CD14-positive monocyte (primary cell): Measurements from ENCODE around the gene IPO8. TPM values are rescaled to one million over a fixed set of nuclear protein-coding genes. Genes with fewer than 3 reads are reported as not detected.

Source experiments
- DNase-seq, 3 donors: peaks; one replicate each; pipeline ENCODE4 v3.0.0-alpha.2; 2011 to 2022
- H2AFZ ChIP-seq: 2 replicates; pipeline ENCODE4 v1.6.0; 2012; ENCODE audit warnings: mild to moderate bottlenecking, low read depth, low read length, inconsistent platforms; ENCODE audit not compliant: insufficient read depth, poor library complexity, severe bottlenecking
- H3K27ac ChIP-seq, 2 donors: 1 replicate in 1 of 2; 2 replicates in 1 of 2; pipeline ENCODE4 v1.5.1; 2012 to 2013; ENCODE audit warnings: low read length in 2 of 2, control low read depth in 1 of 2, inconsistent platforms in 1 of 2, low read depth in 1 of 2, mild to moderate bottlenecking in 1 of 2
- H3K27me3 ChIP-seq, 2 donors: one replicate each; pipeline versions ENCODE4 v1.6.0 to v1.6.1; 2011 to 2013; ENCODE audit warnings: low read length in 2 of 2; ENCODE audit not compliant: control insufficient read depth in 2 of 2, insufficient read depth in 2 of 2
- H3K36me3 ChIP-seq, 2 donors: replicated peaks in 1 of 2; 1 replicate in 1 of 2; 2 replicates in 1 of 2; pipeline versions ENCODE4 v1.5.1 to v1.6.1; 2012 to 2013; ENCODE audit warnings: low read length in 2 of 2, control low read depth in 1 of 2, inconsistent platforms in 1 of 2, mild to moderate bottlenecking in 1 of 2; ENCODE audit not compliant: insufficient read depth in 2 of 2, control insufficient read depth in 1 of 2
- H3K4me1 ChIP-seq, 2 donors: 1 replicate in 1 of 2; 2 replicates in 1 of 2; pipeline versions ENCODE4 v1.5.1 to v1.6.1; 2012 to 2013; ENCODE audit warnings: low read length in 2 of 2, control low read depth in 1 of 2, inconsistent platforms in 1 of 2, mild to moderate bottlenecking in 1 of 2, moderate library complexity in 1 of 2; ENCODE audit not compliant: insufficient read depth in 2 of 2, control insufficient read depth in 1 of 2
- H3K4me2 ChIP-seq: replicated peaks from 2 replicates; pipeline ENCODE3; 2012; ENCODE audit warnings: low read length, moderate library complexity, mild to moderate bottlenecking; ENCODE audit not compliant: poor library complexity, severe bottlenecking; ENCODE audit errors: extremely low read depth
- H3K4me3 ChIP-seq, 3 experiments: fragments of 200-600 bp in 1 of 3; sonication (generic) in 1 of 3; replicated peaks in 1 of 3; 1 replicate in 2 of 3; 2 replicates in 1 of 3; pipeline ENCODE4 v1.5.1; 2011 to 2013; ENCODE audit warnings: low read length in 3 of 3, mild to moderate bottlenecking in 3 of 3, control low read depth in 2 of 3, low read depth in 2 of 3, inconsistent platforms in 1 of 3, moderate library complexity in 1 of 3
- H3K79me2 ChIP-seq: 2 replicates; pipeline ENCODE4 v1.6.0; 2012; ENCODE audit warnings: mild to moderate bottlenecking, control low read depth, inconsistent platforms, low read length, moderate library complexity; ENCODE audit not compliant: insufficient read depth
- H3K9ac ChIP-seq: 2 replicates; pipeline ENCODE4 v1.6.0; 2017; ENCODE audit warnings: low read length, mild to moderate bottlenecking; ENCODE audit not compliant: insufficient read depth, poor library complexity, severe bottlenecking
- H3K9me3 ChIP-seq, 2 donors: replicated peaks in 1 of 2; 1 replicate in 1 of 2; 2 replicates in 1 of 2; pipeline versions ENCODE4 v1.5.1 to v1.6.1; 2012 to 2013; ENCODE audit warnings: low read length in 2 of 2, control low read depth in 1 of 2; ENCODE audit not compliant: control insufficient read depth in 1 of 2, insufficient read depth in 1 of 2
- H4K20me1 ChIP-seq: 2 replicates; pipeline ENCODE4 v1.6.0; 2012; ENCODE audit warnings: mild to moderate bottlenecking, low read length, control low read depth, moderate library complexity; ENCODE audit not compliant: insufficient read depth
- H3K27ac Mint-ChIP-seq, 7 donors: one replicate each; pipeline ENCODE4 v1.8.0; 2020; ENCODE audit warnings: mild to moderate bottlenecking in 7 of 7, mixed read lengths in 7 of 7, moderate library complexity in 6 of 7, inconsistent platforms in 2 of 7
- H3K27me3 Mint-ChIP-seq, 3 donors: one replicate each; pipeline ENCODE4 v1.8.0; 2021 to 2022; ENCODE audit warnings: low read depth in 3 of 3, mild to moderate bottlenecking in 3 of 3, mixed read lengths in 3 of 3, moderate library complexity in 3 of 3, inconsistent platforms in 1 of 3
- H3K36me3 Mint-ChIP-seq, 2 donors: one replicate each; pipeline ENCODE4 v1.8.0; 2020; ENCODE audit warnings: mixed read lengths in 2 of 2, inconsistent platforms in 1 of 2, mild to moderate bottlenecking in 1 of 2
- H3K4me1 Mint-ChIP-seq: one replicate; pipeline ENCODE4 v1.8.0; 2020; ENCODE audit warnings: mild to moderate bottlenecking, mixed read lengths
- H3K4me3 Mint-ChIP-seq, 2 donors: one replicate each; pipeline ENCODE4 v1.8.0; 2020; ENCODE audit warnings: mild to moderate bottlenecking in 2 of 2, mixed read lengths in 2 of 2, moderate library complexity in 1 of 2
- H3K9me3 Mint-ChIP-seq, 7 donors: one replicate each; pipeline ENCODE4 v1.8.0; 2020 to 2022; ENCODE audit warnings: mixed read lengths in 7 of 7, mild to moderate bottlenecking in 6 of 7, moderate library complexity in 6 of 7, inconsistent platforms in 2 of 7
- CTCF ChIP-seq: fragments of 200-600 bp; IDR thresholded peaks from one replicate; pipeline ENCODE4 v1.8.0; 2022; ENCODE audit warnings: antibody characterized with exemption, mild to moderate bottlenecking
- WGBS: methylation state at CpG from one replicate; pipeline ENCODE4 v1.1.5; 2013; ENCODE audit warnings: missing lambda C conversion rate; ENCODE audit not compliant: insufficient coverage; 5-methylcytosine and 5-hydroxymethylcytosine counted together
- intact Hi-C, 2 donors: fragments of 100-400 bp; cut with micrococcal nuclease; formaldehyde crosslinking; loops; one replicate each; pipeline versions ENCODE4 v1.15.0 to v1.15.1; 2023
- polyA plus RNA-seq, 3 donors: library from polyadenylated mRNA; depleted of rRNA in 1 of 3; unstranded in 2 of 3; stranded (reverse) in 1 of 3; fragments of 300-500 nt in 2 of 3; fragments of >200 nt in 1 of 3; fragmentation: Illumina TruSeq in 2 of 3; gene quantifications; 1 replicate in 2 of 3; 2 replicates in 1 of 3; pipeline ENCODE4 v1.2.3, GENCODE V29; 2012 to 2021

Gene IPO8
- polyA plus RNA-seq, 3 donors, result 8.4 to 15.8 (median 12.5) TPM

- H3K4me2 ChIP-seq, result no peak overlapping the region
- WGBS, result 100% methylated on average over 3 of the region's 4 CpGs
- peaks cover 75% of the 10 kb centered on the region for H3K79me2 ChIP-seq
These were observed 4.4 kb downstream of the IPO8 start for GRCh38 chr12:30691122-30691879.

More at GRCh38 chr12:30691122-30691879, 4.4 kb downstream of the IPO8 start:
- Mint-ChIP-seq H3K27ac (peak overlapping the region in 3 of 7 donors; percentile 21 to 81 (median 38)), H3K9me3 (no peaks in the 10 kb centered on the region), H3K27me3 (peaks cover 0 to 2% (median 2%) of the 10 kb centered on the region in 3 donors), H3K36me3 (peaks cover 14 to 20% of the 10 kb centered on the region in 2 donors), H3K4me1 (peaks cover 38% of the 10 kb centered on the region), H3K4me3 (no peak overlapping the region)
- peaks cover 20 to 32% of the 10 kb centered on the region in 2 donors for H3K4me1 ChIP-seq
- H3K27ac ChIP-seq, result no peak overlapping the region
- H3K4me3 ChIP-seq, result no peak overlapping the region
- peaks cover 5% of the 10 kb centered on the region for H4K20me1 ChIP-seq
- H3K9me3 ChIP-seq, result no peaks in the 10 kb centered on the region
- no peak overlapping the region for H3K9ac ChIP-seq
- intact Hi-C loops, result loop anchor here in 1 of 2 donors (10.0 kb wide), 1 partner anchor 64 kb away; the partner anchor contains the start of gene CAPRIN2
- peaks cover under 1% of the 10 kb centered on the region in 2 donors for H3K36me3 ChIP-seq
- H3K27me3 ChIP-seq, result no peaks in the 10 kb centered on the region
- TF ChIP-seq CTCF, result no peak
- no peak for DNase-seq
- H2AFZ ChIP-seq, result no peak overlapping the region
